Ishikawa (cell line): ENCODE data around the gene KCNB1.

Source experiments
- CEBPB ChIP-seq: IDR thresholded peaks from 2 replicates; pipeline ENCODE4 v1.6.1; 2012
- CREB1 ChIP-seq: IDR thresholded peaks from 2 replicates; pipeline ENCODE4 v1.6.1; 2012; ENCODE audit warnings: low read depth
- EGR1 ChIP-seq: IDR thresholded peaks from 2 replicates; pipeline ENCODE4 v1.6.1; 2012
- EP300 ChIP-seq: IDR thresholded peaks from 2 replicates; pipeline ENCODE4 v1.6.1; 2012; ENCODE audit warnings: borderline replicate concordance
- FOXM1 ChIP-seq: IDR thresholded peaks from 2 replicates; pipeline ENCODE4 v1.6.1; 2012; ENCODE audit warnings: low read depth, borderline replicate concordance
- NFIC ChIP-seq: IDR thresholded peaks from 2 replicates; pipeline ENCODE4 v1.6.1; 2012
- RAD21 ChIP-seq: IDR thresholded peaks from 2 replicates; pipeline ENCODE4 v1.6.1; 2012; ENCODE audit warnings: low read depth
- TAF1 ChIP-seq: IDR thresholded peaks from 2 replicates; pipeline ENCODE4 v1.6.1; 2012; ENCODE audit warnings: low read depth, mild to moderate bottlenecking
- TCF12 ChIP-seq: IDR thresholded peaks from 2 replicates; pipeline ENCODE4 v1.6.1; 2012; ENCODE audit warnings: low read depth
- TEAD4 ChIP-seq: IDR thresholded peaks from 2 replicates; pipeline ENCODE4 v1.6.1; 2012
- YY1 ChIP-seq: IDR thresholded peaks from 2 replicates; pipeline ENCODE4 v1.6.1; 2012; ENCODE audit warnings: low read depth
- ZBTB7A ChIP-seq: IDR thresholded peaks from 2 replicates; pipeline ENCODE4 v1.6.1; 2012; ENCODE audit warnings: low read depth
- TF ChIP-seq, protein P1 (sequence below): IDR thresholded peaks from 2 replicates; pipeline ENCODE4 v1.6.1; 2012
- TF ChIP-seq, protein P2 (sequence below): IDR thresholded peaks from 2 replicates; pipeline ENCODE4 v1.6.1; 2012; ENCODE audit warnings: low read depth, mild to moderate bottlenecking
- TF ChIP-seq, protein P3 (sequence below): IDR thresholded peaks from 2 replicates; pipeline ENCODE4 v1.6.1; 2012

Gene KCNB1

DNA sequence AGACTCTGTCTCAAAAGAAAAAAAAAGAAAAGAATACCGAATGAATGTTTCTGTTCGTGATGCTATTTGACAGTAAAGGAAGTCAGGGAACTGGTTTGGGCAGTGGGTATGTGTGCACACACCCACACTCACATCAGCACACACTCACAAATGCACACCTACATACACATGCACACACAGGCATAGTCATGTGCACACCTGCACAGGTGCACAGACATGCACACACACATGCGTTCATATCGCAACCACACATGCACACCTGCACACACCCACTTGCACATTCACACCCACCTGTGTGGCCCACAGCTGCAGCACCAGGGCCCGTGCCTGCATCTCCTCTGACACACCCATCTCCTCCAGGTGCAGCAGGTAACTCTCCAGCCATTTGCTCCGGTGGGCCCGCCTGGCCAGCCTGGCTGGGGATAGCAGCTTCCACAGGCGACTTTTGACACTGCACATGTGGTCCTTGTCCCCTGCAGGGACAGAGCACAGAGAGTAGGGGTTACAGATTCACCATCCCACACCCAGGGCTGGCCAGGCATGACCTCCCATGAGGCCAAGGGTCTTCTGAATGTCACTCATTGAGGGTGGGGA is 41.4 kb upstream of the KCNB1 start:
- TF ChIP-seq YY1: no peak
- no peak for TF ChIP-seq EP300
- TF ChIP-seq, protein P1, sequence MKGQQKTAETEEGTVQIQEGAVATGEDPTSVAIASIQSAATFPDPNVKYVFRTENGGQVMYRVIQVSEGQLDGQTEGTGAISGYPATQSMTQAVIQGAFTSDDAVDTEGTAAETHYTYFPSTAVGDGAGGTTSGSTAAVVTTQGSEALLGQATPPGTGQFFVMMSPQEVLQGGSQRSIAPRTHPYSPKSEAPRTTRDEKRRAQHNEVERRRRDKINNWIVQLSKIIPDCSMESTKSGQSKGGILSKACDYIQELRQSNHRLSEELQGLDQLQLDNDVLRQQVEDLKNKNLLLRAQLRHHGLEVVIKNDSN: no peak
- no peak for TF ChIP-seq NFIC
- TF ChIP-seq TAF1: no peak
- TF ChIP-seq ZBTB7A: no peak
- no peak for TF ChIP-seq TCF12
- TF ChIP-seq TEAD4: no peak
- no peak for TF ChIP-seq FOXM1
- TF ChIP-seq, protein P2, sequence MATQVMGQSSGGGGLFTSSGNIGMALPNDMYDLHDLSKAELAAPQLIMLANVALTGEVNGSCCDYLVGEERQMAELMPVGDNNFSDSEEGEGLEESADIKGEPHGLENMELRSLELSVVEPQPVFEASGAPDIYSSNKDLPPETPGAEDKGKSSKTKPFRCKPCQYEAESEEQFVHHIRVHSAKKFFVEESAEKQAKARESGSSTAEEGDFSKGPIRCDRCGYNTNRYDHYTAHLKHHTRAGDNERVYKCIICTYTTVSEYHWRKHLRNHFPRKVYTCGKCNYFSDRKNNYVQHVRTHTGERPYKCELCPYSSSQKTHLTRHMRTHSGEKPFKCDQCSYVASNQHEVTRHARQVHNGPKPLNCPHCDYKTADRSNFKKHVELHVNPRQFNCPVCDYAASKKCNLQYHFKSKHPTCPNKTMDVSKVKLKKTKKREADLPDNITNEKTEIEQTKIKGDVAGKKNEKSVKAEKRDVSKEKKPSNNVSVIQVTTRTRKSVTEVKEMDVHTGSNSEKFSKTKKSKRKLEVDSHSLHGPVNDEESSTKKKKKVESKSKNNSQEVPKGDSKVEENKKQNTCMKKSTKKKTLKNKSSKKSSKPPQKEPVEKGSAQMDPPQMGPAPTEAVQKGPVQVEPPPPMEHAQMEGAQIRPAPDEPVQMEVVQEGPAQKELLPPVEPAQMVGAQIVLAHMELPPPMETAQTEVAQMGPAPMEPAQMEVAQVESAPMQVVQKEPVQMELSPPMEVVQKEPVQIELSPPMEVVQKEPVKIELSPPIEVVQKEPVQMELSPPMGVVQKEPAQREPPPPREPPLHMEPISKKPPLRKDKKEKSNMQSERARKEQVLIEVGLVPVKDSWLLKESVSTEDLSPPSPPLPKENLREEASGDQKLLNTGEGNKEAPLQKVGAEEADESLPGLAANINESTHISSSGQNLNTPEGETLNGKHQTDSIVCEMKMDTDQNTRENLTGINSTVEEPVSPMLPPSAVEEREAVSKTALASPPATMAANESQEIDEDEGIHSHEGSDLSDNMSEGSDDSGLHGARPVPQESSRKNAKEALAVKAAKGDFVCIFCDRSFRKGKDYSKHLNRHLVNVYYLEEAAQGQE: no peak
- TF ChIP-seq CEBPB: no peak

DNA sequence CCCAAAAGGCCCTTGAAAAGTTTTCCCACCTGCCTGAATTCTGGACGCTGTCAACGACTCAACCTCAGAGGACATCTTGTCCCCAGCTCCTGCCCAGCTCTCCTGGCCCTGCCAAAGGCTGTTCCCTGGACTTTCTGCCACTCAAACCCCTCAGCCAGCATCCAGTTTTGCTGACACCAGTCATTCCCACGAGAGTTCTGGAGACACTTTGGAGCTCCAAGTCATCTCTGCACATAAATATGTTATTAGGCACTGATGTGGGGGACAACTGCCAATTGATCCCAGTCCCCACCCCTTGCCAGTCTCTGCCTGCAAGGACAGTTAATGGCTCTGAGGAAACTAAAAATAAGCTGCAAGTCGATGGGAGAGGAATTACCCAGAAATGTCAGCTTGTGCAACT is 38.9 kb upstream of the KCNB1 start:
- TF ChIP-seq CEBPB (no peak), RAD21 (no peak), TEAD4 (no peak), EGR1 (no peak), TCF12 (no peak), NFIC (no peak), CREB1 (no peak), YY1 (no peak), FOXM1 (no peak), TAF1 (no peak), ZBTB7A (no peak), EP300 (no peak)
- TF ChIP-seq, protein P1: no peak
- TF ChIP-seq, protein P3, sequence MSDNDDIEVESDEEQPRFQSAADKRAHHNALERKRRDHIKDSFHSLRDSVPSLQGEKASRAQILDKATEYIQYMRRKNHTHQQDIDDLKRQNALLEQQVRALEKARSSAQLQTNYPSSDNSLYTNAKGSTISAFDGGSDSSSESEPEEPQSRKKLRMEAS: no peak

DNA sequence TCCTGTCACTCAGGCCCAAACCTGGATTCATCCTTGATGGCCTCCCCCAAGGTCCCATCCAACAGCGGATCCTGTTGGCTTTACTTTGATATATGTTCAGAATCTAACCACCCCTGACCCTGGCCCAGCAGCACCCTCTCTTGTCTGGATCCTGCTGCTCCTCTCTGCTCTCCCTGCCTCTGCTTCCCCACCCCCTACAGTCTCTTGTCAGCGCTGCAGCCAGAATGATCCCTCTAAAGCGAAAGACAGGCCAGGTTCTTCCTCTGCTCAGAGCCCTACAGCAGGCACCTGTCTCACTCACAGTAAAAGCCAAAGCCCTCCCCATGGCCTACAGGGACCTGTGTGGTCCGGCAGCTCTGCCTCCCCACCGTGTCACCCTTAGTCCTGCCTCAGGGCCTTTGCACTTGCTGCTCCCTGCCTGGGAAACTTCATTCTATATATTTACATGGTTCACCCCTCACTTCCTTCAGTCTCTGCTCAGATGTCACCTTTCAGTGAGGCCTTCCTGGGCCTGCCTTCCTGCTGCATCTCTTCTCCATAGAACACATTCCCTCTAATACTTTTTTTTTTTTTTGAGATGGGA is 37.4 kb upstream of the KCNB1 start:
- TF ChIP-seq CEBPB (no peak), EP300 (no peak), EGR1 (no peak), YY1 (no peak), NFIC (no peak), TAF1 (no peak), TCF12 (no peak), CREB1 (no peak), RAD21 (no peak), ZBTB7A (no peak), FOXM1 (no peak), TEAD4 (no peak)
- TF ChIP-seq, protein P3: no peak
- TF ChIP-seq, protein P2: no peak
- TF ChIP-seq, protein P1: no peak

DNA sequence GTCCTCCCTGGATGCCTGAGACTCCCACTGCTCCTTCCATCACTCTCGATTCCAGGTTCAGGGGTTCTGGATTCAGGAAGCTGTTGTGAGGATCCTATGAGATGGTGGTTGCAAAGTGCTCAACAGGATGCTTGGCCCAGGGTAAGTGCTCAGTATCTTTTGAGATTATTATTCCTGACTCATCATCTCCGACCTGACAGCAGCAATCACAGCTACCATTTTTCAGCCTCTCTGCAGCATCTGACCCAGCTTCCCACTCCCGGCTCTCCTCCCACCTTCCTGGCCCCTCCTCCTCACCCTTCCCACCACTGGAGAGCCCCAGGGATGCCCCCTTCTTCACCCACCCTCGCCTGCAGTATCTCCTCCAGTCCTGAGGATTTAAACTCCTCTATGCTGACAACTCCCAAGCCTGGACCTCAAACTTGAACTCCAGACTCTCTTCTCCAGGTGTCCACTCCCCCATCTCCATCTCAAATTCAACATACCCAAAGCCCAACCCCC is 36.8 kb upstream of the KCNB1 start:
- TF ChIP-seq RAD21: no peak
- no peak for TF ChIP-seq NFIC
- TF ChIP-seq EP300: no peak
- no peak for TF ChIP-seq TAF1
- no peak for TF ChIP-seq YY1
- no peak for TF ChIP-seq ZBTB7A
- TF ChIP-seq TEAD4: no peak
- TF ChIP-seq TCF12: no peak
- no peak for TF ChIP-seq CREB1
- TF ChIP-seq EGR1: no peak
- TF ChIP-seq, protein P2: no peak
- no peak for TF ChIP-seq FOXM1
- TF ChIP-seq, protein P3: no peak
- TF ChIP-seq, protein P1: no peak
- no peak for TF ChIP-seq CEBPB
